ENCODE data around the gene ACSM4.
"Not testable (repeated sequence)": the region's sequence is repeated elsewhere in the genome, so short reads cannot be mapped to it uniquely, and the experiment has no call there.

The ACSM4 gene

GRCh38 chr12:7337790-7338189, 33.9 kb downstream of the ACSM4 start:
- H3K4me1 ChIP-seq (ENCODE audit: control insufficient read depth, low read depth, low read length), result not testable (repeated sequence)

DNA sequence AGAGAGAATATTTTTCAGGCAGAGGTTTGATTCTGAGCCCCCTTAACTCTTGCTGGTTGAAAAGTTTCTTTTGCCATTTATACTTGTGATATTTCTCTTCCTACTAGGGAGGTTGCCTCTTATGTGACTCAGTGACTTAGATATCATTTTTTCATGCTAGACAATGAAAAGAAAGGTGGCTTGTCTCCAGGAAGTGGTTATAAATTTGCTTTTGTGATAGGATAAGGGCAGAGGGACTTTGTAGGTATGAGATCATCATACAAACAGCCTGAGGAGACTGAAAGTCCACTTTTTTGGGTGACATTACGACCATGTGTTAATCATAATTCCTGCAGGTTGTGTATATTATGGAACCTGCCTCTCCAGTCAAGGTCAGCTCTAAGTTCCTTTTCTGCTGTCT, 35.8 kb downstream of the ACSM4 start:
- H3K9ac ChIP-seq (ENCODE audit: low read length), result no peak overlapping the region
- no CpG with 5 or more reads among the region's 1 CpG for WGBS (ENCODE audit: extremely low coverage, insufficient coverage, low lambda C conversion rate)
- no peak overlapping the region for H4K5ac ChIP-seq (ENCODE audit: low read length)
- H2BK5ac ChIP-seq (ENCODE audit: low read length), result no peak overlapping the region
- H3K27me3 ChIP-seq (ENCODE audit: insufficient read depth, low read length, poor library complexity), result no peaks in the 10 kb centered on the region
- no peak overlapping the region for H3K56ac ChIP-seq (ENCODE audit: low read length)
- no peak overlapping the region for H3K23ac ChIP-seq (ENCODE audit: low read length)
- H3K4me3 ChIP-seq (ENCODE audit: low read length), result no peak overlapping the region
- H3K79me1 ChIP-seq (ENCODE audit: low read length), result no peaks in the 10 kb centered on the region
- no peak overlapping the region for H3K18ac ChIP-seq (ENCODE audit: low read length)
- H3K79me2 ChIP-seq (ENCODE audit: control insufficient read depth, insufficient read depth, low read length), result no peaks in the 10 kb centered on the region
- H2BK120ac ChIP-seq (ENCODE audit: low read depth, low read length), result no peak overlapping the region
- H2BK15ac ChIP-seq (replicated peaks; ENCODE audit: low read depth), result no peak overlapping the region
- no peak overlapping the region for H4K8ac ChIP-seq (ENCODE audit: low read depth, low read length)
- no peak overlapping the region for H3K4me2 ChIP-seq (ENCODE audit: low read length)
- no peaks in the 10 kb centered on the region for H3K4me1 ChIP-seq (ENCODE audit: control insufficient read depth, low read depth, low read length)
- H3K27ac ChIP-seq (ENCODE audit: low read depth, low read length), result no peak overlapping the region
- H3K36me3 ChIP-seq (ENCODE audit: control insufficient read depth, insufficient read depth, low read length), result no peaks in the 10 kb centered on the region
- DNase-seq, result no peak
- no peak overlapping the region for H2AK5ac ChIP-seq (ENCODE audit: low read length)
- no peak overlapping the region for H3K4ac ChIP-seq (ENCODE audit: low read depth, low read length)

More at GRCh38 chr12:7337790-7338189, 33.9 kb downstream of the ACSM4 start:
- not testable (repeated sequence) for H2BK5ac ChIP-seq (ENCODE audit: low read length); H3K23ac ChIP-seq (ENCODE audit: low read length); H3K36me3 ChIP-seq (ENCODE audit: control insufficient read depth, insufficient read depth, low read length); H4K8ac ChIP-seq (ENCODE audit: low read depth, low read length); H2BK15ac ChIP-seq (replicated peaks; ENCODE audit: low read depth); H3K79me1 ChIP-seq (ENCODE audit: low read length); H3K18ac ChIP-seq (ENCODE audit: low read length); H2BK120ac ChIP-seq (ENCODE audit: low read depth, low read length); H3K4me2 ChIP-seq (ENCODE audit: low read length); H3K4ac ChIP-seq (ENCODE audit: low read depth, low read length); H3K9ac ChIP-seq (ENCODE audit: low read length); H3K56ac ChIP-seq (ENCODE audit: low read length); H2AK5ac ChIP-seq (ENCODE audit: low read length); H4K5ac ChIP-seq (ENCODE audit: low read length); H3K27me3 ChIP-seq (ENCODE audit: insufficient read depth, low read length, poor library complexity); H3K79me2 ChIP-seq (ENCODE audit: control insufficient read depth, insufficient read depth, low read length); DNase-seq; H3K4me3 ChIP-seq (ENCODE audit: low read length); H3K27ac ChIP-seq (ENCODE audit: low read depth, low read length)
- whole genome bisulfite sequencing (ENCODE audit: extremely low coverage, insufficient coverage, low lambda C conversion rate), result no CpG with 5 or more reads among the region's 5 CpGs

GRCh38 chr12:7344833-7345606, 41.1 kb downstream of the ACSM4 start:
- DNase-seq, result peak; percentile 10

DNA sequence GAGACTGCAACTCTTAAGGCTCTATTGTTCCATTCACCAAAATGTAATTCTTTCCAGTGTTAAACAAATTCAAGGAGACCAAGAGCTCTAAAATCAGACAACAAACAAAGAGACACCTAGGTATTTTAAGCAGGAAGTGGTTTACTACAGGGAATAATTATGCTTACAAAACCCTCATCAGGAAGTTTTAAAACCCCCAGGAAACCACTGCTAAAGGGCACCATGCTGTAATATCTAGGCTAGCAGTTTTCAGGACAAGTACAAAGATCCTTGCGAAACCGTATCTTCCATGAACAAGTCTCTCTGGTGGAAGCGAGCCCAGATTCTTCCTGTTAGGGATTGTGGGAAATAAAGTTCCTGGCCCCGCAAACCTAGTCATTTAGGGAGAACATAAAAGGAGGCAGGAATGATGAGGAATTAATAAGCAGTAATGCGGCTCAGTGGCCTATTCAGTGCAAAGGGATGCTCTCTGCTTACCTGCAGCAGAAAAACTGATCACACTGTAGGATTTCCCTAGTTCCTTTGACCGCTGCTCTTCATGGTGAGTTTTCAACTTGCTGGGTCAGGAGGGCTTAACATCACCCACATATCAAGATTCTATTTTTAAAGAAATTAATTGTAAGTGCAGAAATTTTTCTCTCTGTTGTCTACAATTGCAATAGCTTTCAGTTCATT, 42.8 kb downstream of the ACSM4 start:
- H3K79me2 ChIP-seq (ENCODE audit: control insufficient read depth, insufficient read depth, low read length), result no peaks in the 10 kb centered on the region
- H3K27ac ChIP-seq (ENCODE audit: low read depth, low read length), result no peak overlapping the region
- H3K4me3 ChIP-seq (ENCODE audit: low read length), result no peak overlapping the region
- H3K56ac ChIP-seq (ENCODE audit: low read length), result no peak overlapping the region
- H2BK120ac ChIP-seq (ENCODE audit: low read depth, low read length), result no peak overlapping the region
- no peak overlapping the region for H2AK5ac ChIP-seq (ENCODE audit: low read length)
- H3K4ac ChIP-seq (ENCODE audit: low read depth, low read length), result no peak overlapping the region
- H3K23ac ChIP-seq (ENCODE audit: low read length), result no peak overlapping the region
- H3K4me1 ChIP-seq (ENCODE audit: control insufficient read depth, low read depth, low read length), result no peaks in the 10 kb centered on the region
- no peak overlapping the region for H4K5ac ChIP-seq (ENCODE audit: low read length)
- WGBS (ENCODE audit: extremely low coverage, insufficient coverage, low lambda C conversion rate), result no CpG with 5 or more reads among the region's 6 CpGs
- no peak overlapping the region for H2BK15ac ChIP-seq (replicated peaks; ENCODE audit: low read depth)
- H4K8ac ChIP-seq (ENCODE audit: low read depth, low read length), result no peak overlapping the region
- no peaks in the 10 kb centered on the region for H3K27me3 ChIP-seq (ENCODE audit: insufficient read depth, low read length, poor library complexity)
- DNase-seq, result no peak
- H3K79me1 ChIP-seq (ENCODE audit: low read length), result no peaks in the 10 kb centered on the region
- no peak overlapping the region for H2BK5ac ChIP-seq (ENCODE audit: low read length)
- H3K4me2 ChIP-seq (ENCODE audit: low read length), result no peak overlapping the region
- H3K36me3 ChIP-seq (ENCODE audit: control insufficient read depth, insufficient read depth, low read length), result no peaks in the 10 kb centered on the region
- no peak overlapping the region for H3K9ac ChIP-seq (ENCODE audit: low read length)
- H3K18ac ChIP-seq (ENCODE audit: low read length), result no peak overlapping the region

More at GRCh38 chr12:7344833-7345606, 41.1 kb downstream of the ACSM4 start:
- Histone ChIP-seq H3K79me2 (ENCODE audit: control insufficient read depth, insufficient read depth, low read length) (no peaks in the 10 kb centered on the region), H3K4me1 (ENCODE audit: control insufficient read depth, low read depth, low read length) (no peaks in the 10 kb centered on the region), H3K9ac (ENCODE audit: low read length) (no peak overlapping the region), H3K27me3 (ENCODE audit: insufficient read depth, low read length, poor library complexity) (no peaks in the 10 kb centered on the region), H3K18ac (ENCODE audit: low read length) (no peak overlapping the region), H3K27ac (ENCODE audit: low read depth, low read length) (no peak overlapping the region), H2AK5ac (ENCODE audit: low read length) (no peak overlapping the region), H4K5ac (ENCODE audit: low read length) (no peak overlapping the region), H2BK5ac (ENCODE audit: low read length) (no peak overlapping the region), H3K23ac (ENCODE audit: low read length) (no peak overlapping the region), H2BK120ac (ENCODE audit: low read depth, low read length) (no peak overlapping the region), H3K56ac (ENCODE audit: low read length) (no peak overlapping the region), H3K4me3 (ENCODE audit: low read length) (no peak overlapping the region), H3K4me2 (ENCODE audit: low read length) (no peak overlapping the region), H3K79me1 (ENCODE audit: low read length) (no peaks in the 10 kb centered on the region), H2BK15ac (replicated peaks; ENCODE audit: low read depth) (no peak overlapping the region), H4K8ac (ENCODE audit: low read depth, low read length) (no peak overlapping the region), H3K4ac (ENCODE audit: low read depth, low read length) (no peak overlapping the region), H3K36me3 (ENCODE audit: control insufficient read depth, insufficient read depth, low read length) (no peaks in the 10 kb centered on the region)

- no peak overlapping the region for H3K4me3 ChIP-seq (ENCODE audit: low read length)
- H3K23ac ChIP-seq (ENCODE audit: low read length), result no peak overlapping the region
- no peak overlapping the region for H3K27ac ChIP-seq (ENCODE audit: low read depth, low read length)
- H4K5ac ChIP-seq (ENCODE audit: low read length), result no peak overlapping the region
- H2AK5ac ChIP-seq (ENCODE audit: low read length), result no peak overlapping the region
- H3K56ac ChIP-seq (ENCODE audit: low read length), result no peak overlapping the region
- H3K79me1 ChIP-seq (ENCODE audit: low read length), result no peaks in the 10 kb centered on the region
- H3K4me1 ChIP-seq (ENCODE audit: control insufficient read depth, low read depth, low read length), result no peaks in the 10 kb centered on the region
- no peak overlapping the region for H2BK15ac ChIP-seq (replicated peaks; ENCODE audit: low read depth)
- no peak overlapping the region for H3K4ac ChIP-seq (ENCODE audit: low read depth, low read length)
- H3K18ac ChIP-seq (ENCODE audit: low read length), result no peak overlapping the region
- H2BK5ac ChIP-seq (ENCODE audit: low read length), result no peak overlapping the region
- H3K27me3 ChIP-seq (ENCODE audit: insufficient read depth, low read length, poor library complexity), result no peaks in the 10 kb centered on the region
- DNase-seq, result no peak
- WGBS (ENCODE audit: extremely low coverage, insufficient coverage, low lambda C conversion rate), result no CpG with 5 or more reads among the region's 4 CpGs
- H4K8ac ChIP-seq (ENCODE audit: low read depth, low read length), result no peak overlapping the region
- no peak overlapping the region for H2BK120ac ChIP-seq (ENCODE audit: low read depth, low read length)
- H3K4me2 ChIP-seq (ENCODE audit: low read length), result no peak overlapping the region
- H3K9ac ChIP-seq (ENCODE audit: low read length), result no peak overlapping the region
- no peaks in the 10 kb centered on the region for H3K36me3 ChIP-seq (ENCODE audit: control insufficient read depth, insufficient read depth, low read length)
- no peaks in the 10 kb centered on the region for H3K79me2 ChIP-seq (ENCODE audit: control insufficient read depth, insufficient read depth, low read length)
These were observed 45.5 kb downstream of the ACSM4 start for GRCh38 chr12:7349418-7349817.
